Measurements from ENCODE around the gene TINCR. TPM values are rescaled to one million over a fixed set of nuclear protein-coding genes. Genes with fewer than 3 reads are reported as not detected.

The TINCR gene
- total and polyA plus RNA-seq, 2 of the 13 experiments (the other 11 are each of a cell fraction or from before 2014, with no cell fraction given), result 0.17 to 0.33 TPM

GRCh38 chr19:5594521-5594950, 26.8 kb upstream of the TINCR start (continued):
- no peak for TF ChIP-seq SP1 (IDR thresholded peaks at IDR 0.05)
- no peak for TF ChIP-seq SP1 (CRISPR knock-in tag; IDR thresholded peaks at IDR 0.05)
- TF ChIP-seq ZNF709 (CRISPR knock-in tag; IDR thresholded peaks at IDR 0.05), result no peak
- no peak for TF ChIP-seq CBFB (CRISPR knock-in tag; IDR thresholded peaks at IDR 0.05)
- 0 out of 2 replicates have a peak, but pooled peaks have one; percentile 72 for TF ChIP-seq ZNF280D (CRISPR knock-in tag; IDR thresholded peaks at IDR 0.05)
- TF ChIP-seq, protein P1, sequence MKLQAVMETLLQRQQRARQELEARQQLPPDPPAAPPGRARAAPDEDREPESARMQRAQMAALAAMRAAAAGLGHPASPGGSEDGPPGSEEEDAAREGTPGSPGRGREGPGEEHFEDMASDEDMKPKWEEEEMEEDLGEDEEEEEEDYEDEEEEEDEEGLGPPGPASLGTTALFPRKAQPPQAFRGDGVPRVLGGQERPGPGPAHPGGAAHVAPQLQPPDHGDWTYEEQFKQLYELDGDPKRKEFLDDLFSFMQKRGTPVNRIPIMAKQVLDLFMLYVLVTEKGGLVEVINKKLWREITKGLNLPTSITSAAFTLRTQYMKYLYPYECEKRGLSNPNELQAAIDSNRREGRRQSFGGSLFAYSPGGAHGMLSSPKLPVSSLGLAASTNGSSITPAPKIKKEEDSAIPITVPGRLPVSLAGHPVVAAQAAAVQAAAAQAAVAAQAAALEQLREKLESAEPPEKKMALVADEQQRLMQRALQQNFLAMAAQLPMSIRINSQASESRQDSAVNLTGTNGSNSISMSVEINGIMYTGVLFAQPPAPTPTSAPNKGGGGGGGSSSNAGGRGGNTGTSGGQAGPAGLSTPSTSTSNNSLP (IDR thresholded peaks at IDR 0.05; ENCODE audit: low read depth, low read length), result 0 out of 2 replicates have a peak, but pooled peaks have one; percentile 24
- peak; percentile 29; the same call in 1 of the 2 replicates for TF ChIP-seq CTCF (CRISPR knock-in tag; IDR thresholded peaks at IDR 0.05)
- no peak for TF ChIP-seq JARID2 (CRISPR knock-in tag; IDR thresholded peaks at IDR 0.05; ENCODE audit: insufficient replicate concordance)
- TF ChIP-seq CHD4 (IDR thresholded peaks at IDR 0.05; ENCODE audit: borderline replicate concordance, low read length), result no peak
- TF ChIP-seq NPAS2 (CRISPR knock-in tag; IDR thresholded peaks at IDR 0.05; ENCODE audit: borderline replicate concordance), result no peak
- peak; percentile 83; the same call in 1 of the 2 replicates for TF ChIP-seq ZNF292 (CRISPR knock-in tag; IDR thresholded peaks at IDR 0.05; ENCODE audit: borderline replicate concordance, low read depth)
- TF ChIP-seq, protein P2, sequence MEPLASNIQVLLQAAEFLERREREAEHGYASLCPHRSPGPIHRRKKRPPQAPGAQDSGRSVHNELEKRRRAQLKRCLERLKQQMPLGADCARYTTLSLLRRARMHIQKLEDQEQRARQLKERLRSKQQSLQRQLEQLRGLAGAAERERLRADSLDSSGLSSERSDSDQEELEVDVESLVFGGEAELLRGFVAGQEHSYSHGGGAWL (CRISPR knock-in tag; IDR thresholded peaks at IDR 0.05), result no peak
- TF ChIP-seq, protein P3, sequence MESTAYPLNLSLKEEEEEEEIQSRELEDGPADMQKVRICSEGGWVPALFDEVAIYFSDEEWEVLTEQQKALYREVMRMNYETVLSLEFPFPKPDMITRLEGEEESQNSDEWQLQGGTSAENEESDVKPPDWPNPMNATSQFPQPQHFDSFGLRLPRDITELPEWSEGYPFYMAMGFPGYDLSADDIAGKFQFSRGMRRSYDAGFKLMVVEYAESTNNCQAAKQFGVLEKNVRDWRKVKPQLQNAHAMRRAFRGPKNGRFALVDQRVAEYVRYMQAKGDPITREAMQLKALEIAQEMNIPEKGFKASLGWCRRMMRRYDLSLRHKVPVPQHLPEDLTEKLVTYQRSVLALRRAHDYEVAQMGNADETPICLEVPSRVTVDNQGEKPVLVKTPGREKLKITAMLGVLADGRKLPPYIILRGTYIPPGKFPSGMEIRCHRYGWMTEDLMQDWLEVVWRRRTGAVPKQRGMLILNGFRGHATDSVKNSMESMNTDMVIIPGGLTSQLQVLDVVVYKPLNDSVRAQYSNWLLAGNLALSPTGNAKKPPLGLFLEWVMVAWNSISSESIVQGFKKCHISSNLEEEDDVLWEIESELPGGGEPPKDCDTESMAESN (CRISPR knock-in tag; conservative IDR thresholded peaks at IDR 0.05), result peak; percentile 48; the same call in 1 of the 2 replicates
- TF ChIP-seq KAT8 (CRISPR knock-in tag; IDR thresholded peaks at IDR 0.05), result peak; percentile 67; the same call in 1 of the 2 replicates
- TF ChIP-seq TMF1 (CRISPR knock-in tag; IDR thresholded peaks at IDR 0.05; ENCODE audit: low read depth), result no peak
- TF ChIP-seq ZFP41 (CRISPR knock-in tag; IDR thresholded peaks at IDR 0.05; ENCODE audit: borderline replicate concordance), result no peak
- TF ChIP-seq ARHGAP35 (CRISPR knock-in tag; IDR thresholded peaks at IDR 0.05; ENCODE audit: borderline replicate concordance), result no peak
- peak; percentile 48 for TF ChIP-seq FOSL2 (CRISPR knock-in tag; IDR thresholded peaks at IDR 0.05)
- TF ChIP-seq ATRX (CRISPR knock-in tag; IDR thresholded peaks at IDR 0.05; ENCODE audit: borderline replicate concordance), result no peak
- TF ChIP-seq IRF2 (CRISPR knock-in tag; IDR thresholded peaks at IDR 0.05), result peak; percentile 79
- TF ChIP-seq ZNF331 (CRISPR knock-in tag; IDR thresholded peaks at IDR 0.05), result peak; percentile 85
- no peak for TF ChIP-seq SIX4 (CRISPR knock-in tag; IDR thresholded peaks at IDR 0.05)

Data from HepG2 (cell line).